GM21367 (cell line): ENCODE results near the gene CD8B.
"Not testable (repeated sequence)": the region's sequence is repeated elsewhere in the genome, so short reads cannot be mapped to it uniquely, and the experiment has no call there.

Experiments used
- ATAC-seq: cut with Tn5 transposase; IDR thresholded peaks from one replicate; pipeline ENCODE4 v1.9.1; 2021; ENCODE audit not compliant: unreplicated experiment

The CD8B gene

DNA sequence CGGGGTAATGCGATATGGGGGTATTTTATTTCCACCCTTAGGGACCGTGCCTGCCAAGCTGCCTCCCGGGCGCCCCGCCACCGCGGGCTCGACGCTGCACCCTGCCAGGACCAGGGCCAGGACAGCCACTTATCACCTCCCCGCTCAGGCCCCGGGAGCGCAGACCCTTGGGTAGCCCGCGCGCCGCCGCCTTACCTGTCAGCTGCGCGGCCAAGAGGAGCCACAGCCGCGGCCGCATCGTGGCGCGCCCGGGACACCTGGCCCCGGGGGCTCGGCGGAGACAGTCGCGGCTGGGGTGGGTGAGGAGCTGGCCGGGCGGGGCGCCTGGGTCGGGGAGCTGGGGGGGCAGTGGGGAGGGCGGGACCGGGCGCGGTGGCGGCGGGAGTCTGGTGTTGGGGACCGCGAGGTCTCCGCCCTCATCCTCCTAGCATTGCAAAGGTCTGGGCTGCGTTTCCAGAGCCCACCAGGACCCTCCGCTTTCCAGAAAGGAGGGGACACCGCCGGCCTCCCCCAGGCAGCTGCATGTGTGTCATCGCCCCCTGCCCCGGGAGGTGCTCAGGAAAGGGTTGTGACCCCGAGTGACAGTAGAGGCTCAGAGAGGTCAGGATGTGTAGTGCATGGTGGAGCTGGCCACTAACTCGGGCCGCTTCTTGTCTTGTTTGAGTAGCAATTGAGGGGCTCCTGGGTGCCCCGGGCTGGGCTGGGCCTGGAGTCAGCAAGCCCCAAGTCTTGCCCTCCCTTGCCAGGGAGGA lies at the start of gene CD8B:
CD8B (minus strand) TSS at position 259 of the 752 bp plus-strand sequence; CDS start at position 238, 21 bp downstream.
- not testable (repeated sequence) for ATAC-seq

DNA sequence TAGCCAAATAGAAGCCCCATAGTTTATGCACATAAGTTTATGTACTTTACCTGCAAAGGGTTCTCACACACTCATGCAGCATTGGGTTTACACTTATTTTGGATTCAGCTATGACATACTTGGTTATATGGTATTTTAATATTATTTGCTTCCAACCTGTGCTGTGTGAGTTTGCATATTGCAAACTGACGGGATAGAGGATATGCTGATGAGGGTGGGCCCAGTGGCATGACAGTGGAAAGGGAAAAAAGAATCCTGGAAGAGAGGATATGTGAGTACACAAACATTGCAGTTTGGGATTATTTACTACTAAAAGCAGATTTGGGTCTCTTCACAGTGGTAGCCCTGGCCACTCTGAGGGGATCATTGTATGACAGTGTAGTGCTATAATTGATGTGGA lies 44.2 kb upstream of the CD8B start:
- not testable (repeated sequence) for ATAC-seq

DNA sequence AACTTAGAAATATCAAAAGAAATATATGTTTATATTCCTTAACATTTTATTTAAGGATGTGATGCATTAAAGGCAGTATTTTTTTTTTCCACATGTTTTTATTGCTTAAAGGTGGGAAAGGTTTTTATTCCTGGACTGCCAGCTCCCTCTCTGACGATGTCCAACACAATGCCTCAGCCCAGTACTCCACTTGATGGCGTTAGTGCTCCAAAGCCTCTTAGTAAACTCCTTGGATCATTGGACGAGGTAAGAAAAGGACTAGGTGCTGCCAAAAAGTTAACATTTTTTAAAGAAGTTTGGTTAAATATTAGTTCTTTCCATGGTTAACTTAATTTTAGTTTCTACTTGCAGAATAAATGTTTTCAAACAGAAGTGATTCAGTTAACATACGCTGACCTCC lies 39.0 kb upstream of the CD8B start:
- not testable (repeated sequence) for ATAC-seq

DNA sequence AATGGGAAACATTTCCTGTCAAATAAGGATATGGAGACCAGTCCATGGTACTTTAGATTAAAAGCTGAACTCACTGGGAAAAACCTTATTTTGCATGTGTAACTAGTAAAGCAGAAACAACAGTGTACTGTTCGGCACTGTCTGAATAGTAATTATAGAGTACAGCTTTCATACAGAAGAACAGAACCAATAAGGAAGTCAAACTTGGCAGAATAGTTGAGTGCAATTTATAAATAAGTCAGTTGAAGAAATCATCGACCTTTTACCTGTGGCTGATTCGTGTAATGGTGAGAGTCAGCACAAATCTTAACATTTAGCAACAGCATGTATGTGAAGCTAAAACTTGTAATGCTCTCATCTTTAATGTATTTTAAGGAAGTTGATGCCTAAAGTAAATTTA lies 24.3 kb upstream of the CD8B start:
- ATAC-seq, result not testable (repeated sequence)

- ATAC-seq, result not testable (repeated sequence)
Observed at GRCh38 chr2:86882865-86883264, 21.2 kb upstream of the CD8B start.

DNA sequence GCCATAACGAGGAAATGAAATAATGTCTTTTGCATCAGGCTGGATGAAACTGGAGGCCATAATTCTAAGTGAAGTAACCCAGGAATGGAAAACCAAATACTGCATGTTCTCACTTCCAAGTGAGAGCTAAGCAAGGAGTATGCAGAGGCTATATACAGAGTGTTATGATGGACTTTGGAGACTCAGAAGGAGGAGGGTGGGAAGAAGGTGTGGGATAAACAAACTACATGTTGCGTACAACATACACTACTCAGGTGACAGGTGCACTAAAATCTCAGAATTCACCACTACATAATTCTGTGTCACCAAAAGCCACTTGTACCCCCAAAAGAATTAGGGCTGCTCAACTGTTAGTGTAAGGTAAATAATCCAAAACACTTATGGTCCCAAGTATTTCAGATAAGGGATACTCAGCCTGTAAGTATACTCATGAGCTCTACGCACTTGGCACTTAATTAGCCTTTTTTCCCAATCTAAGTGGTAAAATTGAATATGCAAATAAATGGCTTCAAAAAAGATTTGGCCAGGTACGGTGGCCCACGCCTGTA lies 20.5 kb upstream of the CD8B start:
- not testable (repeated sequence) for ATAC-seq

- not testable (repeated sequence) for ATAC-seq
Observed at GRCh38 chr2:86878986-86879385, 17.3 kb upstream of the CD8B start.

DNA sequence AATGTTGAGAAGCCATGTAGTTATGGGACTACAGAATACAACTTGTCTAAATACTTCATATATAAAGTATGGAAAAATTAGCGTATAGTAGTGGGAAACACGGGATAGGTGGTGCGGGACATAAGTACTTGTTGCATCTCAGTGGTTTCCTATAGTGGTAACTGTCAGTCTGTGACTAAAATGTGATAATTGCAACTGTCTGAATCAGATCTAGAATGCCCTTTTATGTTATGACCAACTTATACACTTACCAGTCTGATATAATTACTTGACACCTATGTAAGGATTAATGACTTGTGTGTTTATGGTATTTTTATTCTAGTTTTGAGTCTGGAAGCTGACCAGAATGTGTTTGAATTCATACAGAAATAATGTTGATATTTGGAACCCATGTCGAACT lies 9.3 kb upstream of the CD8B start:
- not testable (repeated sequence) for ATAC-seq

DNA sequence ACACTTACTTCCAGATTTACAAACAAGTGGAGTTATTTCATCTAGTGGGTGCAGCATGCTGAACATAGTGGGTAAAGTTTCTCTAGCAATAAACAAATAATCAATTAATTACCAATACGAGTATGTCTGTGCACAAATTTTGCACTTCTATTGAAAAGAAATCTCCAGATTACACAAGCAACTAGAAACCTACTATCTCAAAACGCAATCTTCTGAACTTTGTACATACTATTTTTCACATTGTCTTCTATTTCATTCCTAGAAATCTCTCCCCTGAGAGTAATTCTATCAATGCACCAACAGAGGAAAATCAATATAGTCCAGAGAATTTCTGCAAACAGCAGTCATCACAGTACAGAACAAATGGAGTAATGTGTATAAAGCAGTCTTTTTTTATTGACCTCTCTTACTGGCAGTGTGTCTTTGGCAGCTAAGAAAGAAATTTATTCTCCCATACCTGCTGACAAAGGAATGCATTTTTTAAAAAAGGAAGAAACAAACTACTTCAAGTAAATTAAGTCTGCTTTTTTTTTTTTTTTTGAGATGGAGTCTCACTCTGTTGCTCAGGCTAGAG lies 7.3 kb upstream of the CD8B start:
- not testable (repeated sequence) for ATAC-seq

GRCh38 chr2:86862380-86862703 lies 656 bp upstream of the CD8B start:
- ATAC-seq, result not testable (repeated sequence)

DNA sequence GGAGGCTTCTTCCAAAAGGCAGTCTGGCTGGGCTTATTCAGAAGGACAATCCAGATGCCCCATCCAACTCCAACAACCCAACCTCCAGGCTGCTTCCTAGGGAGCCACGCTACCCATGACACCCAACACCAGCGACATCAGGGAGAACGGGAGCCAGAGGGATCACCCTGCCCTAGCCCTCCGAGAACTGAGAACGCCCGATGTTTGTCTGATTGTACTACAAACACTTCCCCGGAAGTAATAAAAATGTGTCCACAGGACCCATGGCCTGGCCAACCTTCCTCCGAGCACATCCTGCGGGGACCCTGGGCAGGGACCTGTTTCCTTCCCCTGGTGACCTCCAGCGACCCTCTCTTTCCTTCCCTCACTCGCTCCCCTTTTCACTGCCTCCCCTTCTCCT lies 511 bp downstream of the CD8B start:
- not testable (repeated sequence) for ATAC-seq

DNA sequence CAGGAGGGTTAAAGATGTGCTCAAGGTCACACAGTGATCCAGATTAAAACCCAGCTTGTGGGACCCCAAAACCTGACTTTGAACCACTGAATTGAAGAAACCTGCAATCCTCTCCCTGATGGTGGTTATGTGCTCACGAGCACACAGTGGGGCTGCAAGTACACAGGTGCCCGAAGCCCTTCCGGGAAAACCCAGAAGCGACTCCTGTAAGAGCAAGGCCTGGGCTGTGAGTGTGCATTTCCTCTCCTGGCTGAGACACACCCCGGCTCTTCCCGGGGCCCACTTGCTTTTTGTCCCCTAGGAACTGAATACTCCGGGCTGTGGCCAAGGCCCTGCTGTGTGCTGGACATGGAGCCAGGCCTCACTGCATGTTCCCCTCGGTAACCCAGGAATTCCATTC lies 1.1 kb downstream of the CD8B start:
- ATAC-seq, result not testable (repeated sequence)

GRCh38 chr2:86857688-86858087 lies 4.0 kb downstream of the CD8B start:
- not testable (repeated sequence) for ATAC-seq

DNA sequence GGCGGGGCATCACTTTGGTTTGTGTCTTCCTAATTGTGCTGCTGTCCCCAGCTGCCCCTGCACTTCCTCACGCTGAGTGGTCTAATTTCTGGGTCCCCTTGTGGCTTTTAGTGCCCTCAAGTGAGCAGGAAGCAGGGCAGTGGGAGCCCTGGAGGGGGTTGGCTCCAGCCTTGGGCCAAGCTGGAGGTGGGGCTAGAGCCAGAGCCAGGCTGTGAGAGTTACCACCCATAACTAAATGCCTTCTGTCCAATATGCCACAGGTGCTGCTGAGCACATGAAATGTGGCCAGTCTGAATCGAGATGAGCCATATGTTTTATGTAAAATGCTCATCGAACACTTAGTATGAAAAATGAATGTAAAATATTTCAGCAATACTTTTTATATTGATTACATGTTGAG lies 5.2 kb downstream of the CD8B start:
- ATAC-seq, result not testable (repeated sequence)

DNA sequence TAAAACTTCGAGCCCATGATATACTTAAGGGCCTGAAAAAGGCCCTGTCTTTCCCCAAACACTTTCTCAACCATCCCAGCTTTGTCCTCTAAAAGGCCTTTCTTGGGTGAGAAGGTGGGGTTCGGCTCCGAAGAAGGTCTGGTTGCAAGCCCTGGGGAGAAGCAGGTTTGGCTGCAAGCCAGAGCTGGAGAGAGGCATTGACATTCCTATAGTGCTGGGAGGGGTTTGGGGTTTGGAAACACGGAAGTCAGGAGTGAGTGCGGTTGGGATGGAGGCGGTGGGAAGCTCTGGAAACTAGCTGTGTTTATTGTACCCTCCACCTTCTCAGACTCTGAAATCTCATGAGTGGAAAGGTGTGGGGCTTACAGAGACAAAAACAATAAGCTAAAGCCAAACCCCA lies 5.7 kb downstream of the CD8B start:
- ATAC-seq, result not testable (repeated sequence)

GRCh38 chr2:86851581-86851980 lies 10.1 kb downstream of the CD8B start:
- not testable (repeated sequence) for ATAC-seq

DNA sequence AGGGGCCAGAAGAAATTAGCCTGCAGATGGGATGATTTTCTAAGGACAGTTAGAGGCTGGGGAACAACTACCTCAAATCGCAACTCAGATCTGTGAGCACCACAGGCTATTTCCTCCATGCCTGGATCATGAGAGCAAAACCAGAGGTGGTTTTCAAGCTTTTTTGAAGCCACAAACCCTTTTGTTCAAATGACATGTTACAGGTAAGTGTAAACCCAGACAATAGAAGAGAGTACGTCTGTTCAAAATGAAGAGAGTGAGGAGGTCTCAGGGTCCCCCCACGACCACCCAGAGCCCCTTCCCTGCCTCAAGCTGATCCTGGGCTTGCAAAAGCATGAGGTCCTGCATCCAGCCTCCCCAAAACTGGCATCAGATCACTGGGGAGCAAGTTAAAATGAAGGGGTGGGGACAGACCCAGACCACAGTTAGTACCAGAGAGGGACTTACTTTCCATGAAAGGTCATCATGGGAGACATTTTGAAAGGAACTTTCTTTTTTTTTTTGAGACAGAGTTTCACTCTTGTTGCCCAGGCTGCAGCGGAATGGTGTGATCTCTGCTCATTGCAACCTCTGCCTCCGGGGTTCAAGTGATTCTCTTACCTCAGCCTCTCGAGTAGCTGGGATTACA lies 19.0 kb downstream of the CD8B start:
- not testable (repeated sequence) for ATAC-seq

DNA sequence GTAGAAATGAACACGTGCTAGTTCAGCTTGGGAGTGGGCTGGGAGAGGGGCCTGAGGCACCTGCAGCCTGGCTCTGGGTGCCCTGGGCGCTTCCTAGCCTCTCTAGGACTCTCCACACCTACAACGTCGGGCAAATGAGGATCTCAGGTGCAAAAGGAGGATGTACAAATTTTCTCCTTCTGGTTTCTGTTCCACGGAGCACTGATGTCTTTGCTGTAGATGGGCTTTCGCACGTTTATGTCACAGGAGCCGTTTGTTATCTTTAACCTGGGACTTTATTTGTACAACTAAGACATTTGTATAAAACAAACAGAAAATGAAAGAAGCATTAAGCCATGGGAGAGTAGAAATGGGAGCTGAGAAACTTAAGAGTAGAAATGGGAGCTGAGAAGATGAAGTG lies 20.4 kb downstream of the CD8B start:
- ATAC-seq, result not testable (repeated sequence)

- ATAC-seq, result not testable (repeated sequence)
Observed at GRCh38 chr2:86839871-86840548, 21.7 kb downstream of the CD8B start.

DNA sequence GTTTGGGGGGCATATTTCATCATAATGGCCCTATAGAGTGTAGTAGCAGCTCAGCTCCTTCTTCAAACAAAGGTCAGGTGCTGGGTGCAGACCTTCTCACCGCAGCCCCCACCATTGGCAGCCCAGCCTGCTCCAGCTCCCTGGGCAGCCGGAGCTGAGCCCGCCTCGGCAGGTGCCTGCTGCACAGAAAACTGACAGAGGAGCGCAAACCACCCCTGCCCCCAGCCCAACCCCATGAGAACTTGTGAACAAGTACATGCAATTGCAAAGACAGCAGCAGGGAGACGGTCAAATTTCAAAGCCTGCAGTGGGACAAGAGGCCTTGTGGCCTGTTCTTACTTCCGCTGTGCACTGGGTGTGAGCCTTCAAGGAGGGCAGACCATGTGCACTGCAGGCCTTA lies 22.2 kb downstream of the CD8B start:
- not testable (repeated sequence) for ATAC-seq

GRCh38 chr2:86837714-86838113 lies 24.0 kb downstream of the CD8B start:
- ATAC-seq, result not testable (repeated sequence)
